ENCODE data around the gene BCAN.
A peak's percentile ranks its signal among the peaks of the same experiment; 100 is the strongest.

BCAN gene

GRCh38 chr1:156612666-156613065 lies 29.3 kb upstream of the BCAN start:
- no peak for TF ChIP-seq CTCF (IDR thresholded peaks at IDR 0.05; ENCODE audit: unreplicated experiment in 3 of 3)
- Mint-ChIP-seq H3K4me1 (peaks cover 18% of the 10 kb centered on the region), H3K27ac (no peak overlapping the region), H3K9me3 (no peaks in the 10 kb centered on the region), H3K36me3 (ENCODE audit: low read depth) (no peaks in the 10 kb centered on the region), H3K27me3 (ENCODE audit: low read depth) (peaks cover 23% of the 10 kb centered on the region), H3K4me3 (no peak overlapping the region)

DNA sequence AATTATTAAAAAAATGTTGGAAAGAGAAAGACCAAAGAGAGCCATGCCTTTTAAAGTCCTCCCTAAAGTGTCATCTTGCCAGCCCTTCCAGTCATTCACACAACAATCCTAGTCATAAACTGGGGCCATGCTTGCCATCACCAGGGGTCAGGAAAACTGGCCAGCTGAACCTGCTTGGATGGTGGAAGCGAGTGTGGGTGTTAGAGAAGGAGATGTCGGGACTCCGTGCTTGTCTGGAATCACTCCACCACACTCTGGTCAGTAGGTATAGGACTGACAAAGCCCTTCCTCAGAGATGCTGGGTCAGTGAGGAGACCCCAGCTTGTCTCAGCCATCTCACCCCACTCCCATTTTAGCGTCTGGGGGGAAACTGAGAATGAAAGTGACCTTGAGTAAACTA lies 26.0 kb upstream of the BCAN start:
- Mint-ChIP-seq H3K9me3 (no peaks in the 10 kb centered on the region), H3K4me1 (peaks cover 18% of the 10 kb centered on the region), H3K27ac (peak overlapping the region; percentile 48 to 76 (median 66)), H3K36me3 (ENCODE audit: low read depth) (no peaks in the 10 kb centered on the region), H3K27me3 (ENCODE audit: low read depth) (peaks cover 46% of the 10 kb centered on the region), H3K4me3 (peak overlapping the region in 1 of 3 experiments; percentile 17)
- TF ChIP-seq CTCF (IDR thresholded peaks at IDR 0.05; ENCODE audit: unreplicated experiment in 3 of 3) = no peak

GRCh38 chr1:156616463-156616862 lies 25.5 kb upstream of the BCAN start:
- Mint-ChIP-seq H3K27ac (peak overlapping the region; percentile 48 to 76 (median 66)), H3K4me3 (peak overlapping the region in 1 of 3 experiments; percentile 17), H3K27me3 (ENCODE audit: low read depth) (peaks cover 50% of the 10 kb centered on the region), H3K9me3 (no peaks in the 10 kb centered on the region), H3K36me3 (ENCODE audit: low read depth) (no peaks in the 10 kb centered on the region), H3K4me1 (peaks cover 18% of the 10 kb centered on the region)
- peak in 2 of 3 experiments; percentile 8 to 20 for TF ChIP-seq CTCF (IDR thresholded peaks at IDR 0.05; ENCODE audit: unreplicated experiment in 3 of 3)

GRCh38 chr1:156618853-156619581 lies 22.9 kb upstream of the BCAN start, which contains the start of gene HAPLN2:
HAPLN2 (plus strand) TSS chr1:156619415; CDS start chr1:156623491, 4,076 bp downstream.
- no peaks in the 10 kb centered on the region for H3K9me3 Mint-ChIP-seq
- no peak within 1 kb of the TSS for H3K4me3 Mint-ChIP-seq
- H3K4me1 Mint-ChIP-seq = peaks cover 18% of the 10 kb centered on the region
- H3K36me3 Mint-ChIP-seq (ENCODE audit: low read depth) = peaks cover 3% of the 10 kb centered on the region
- peak within 1 kb of the TSS in 1 of 3 experiments; percentile 3 for H3K27ac Mint-ChIP-seq
- peak in 2 of 3 experiments; percentile 22 to 41 for TF ChIP-seq CTCF (IDR thresholded peaks at IDR 0.05; ENCODE audit: unreplicated experiment in 3 of 3)
- H3K27me3 Mint-ChIP-seq (ENCODE audit: low read depth) = peaks cover 60% of the 10 kb centered on the region

GRCh38 chr1:156619582-156619955 lies 22.3 kb upstream of the BCAN start:
- H3K36me3 Mint-ChIP-seq (ENCODE audit: low read depth) = peaks cover 3% of the 10 kb centered on the region
- peaks cover 66% of the 10 kb centered on the region for H3K27me3 Mint-ChIP-seq (ENCODE audit: low read depth)
- no peak overlapping the region for H3K4me3 Mint-ChIP-seq
- no peak for TF ChIP-seq CTCF (IDR thresholded peaks at IDR 0.05; ENCODE audit: unreplicated experiment in 3 of 3)
- H3K4me1 Mint-ChIP-seq = peaks cover 18% of the 10 kb centered on the region
- no peak overlapping the region for H3K27ac Mint-ChIP-seq
- H3K9me3 Mint-ChIP-seq = no peaks in the 10 kb centered on the region
